ENCODE data around the gene CHAT.

CHAT gene

GRCh38 chr10:49682879-49683278 is 69.0 kb downstream of the CHAT start:
- Histone ChIP-seq H3K4me3 (ENCODE audit: low read depth in 1 of 2, low read length in 2 of 2) (no peak overlapping the region), H3K27me3 (ENCODE audit: low read depth, low read length) (no peaks in the 10 kb centered on the region), H3K4me1 (ENCODE audit: control insufficient read depth in 1 of 2, insufficient read depth in 2 of 2, low read length in 2 of 2) (no peaks in the 10 kb centered on the region), H3K36me3 (ENCODE audit: control insufficient read depth in 1 of 2, insufficient read depth in 2 of 2, low read length in 2 of 2) (no peaks in the 10 kb centered on the region), H3K9me3 (ENCODE audit: control insufficient read depth in 1 of 2, low read length in 2 of 2) (peaks cover 14 to 17% of the 10 kb centered on the region in 2 donors), H3K27ac (ENCODE audit: low read length) (no peak overlapping the region)

- Histone ChIP-seq H3K27ac (ENCODE audit: low read length) (no peak overlapping the region), H3K27me3 (ENCODE audit: low read depth, low read length) (peaks cover 9% of the 10 kb centered on the region), H3K9me3 (ENCODE audit: control insufficient read depth in 1 of 2, low read length in 2 of 2) (peaks cover 3 to 11% of the 10 kb centered on the region in 2 donors), H3K4me1 (ENCODE audit: control insufficient read depth in 1 of 2, insufficient read depth in 2 of 2, low read length in 2 of 2) (no peaks in the 10 kb centered on the region), H3K4me3 (ENCODE audit: low read depth in 1 of 2, low read length in 2 of 2) (no peak overlapping the region), H3K36me3 (ENCODE audit: control insufficient read depth in 1 of 2, insufficient read depth in 2 of 2, low read length in 2 of 2) (no peaks in the 10 kb centered on the region)
Measured at GRCh38 chr10:49686651-49687050, 72.8 kb downstream of the CHAT start.

GRCh38 chr10:49688261-49688846 is 74.5 kb downstream of the CHAT start:
- peaks cover 3 to 4% of the 10 kb centered on the region in 2 donors for H3K9me3 ChIP-seq (ENCODE audit: control insufficient read depth in 1 of 2, low read length in 2 of 2)
- peaks cover 9% of the 10 kb centered on the region for H3K27me3 ChIP-seq (ENCODE audit: low read depth, low read length)
- H3K27ac ChIP-seq (ENCODE audit: low read length) = no peak overlapping the region
- H3K4me1 ChIP-seq (ENCODE audit: control insufficient read depth in 1 of 2, insufficient read depth in 2 of 2, low read length in 2 of 2) = no peaks in the 10 kb centered on the region
- H3K4me3 ChIP-seq (ENCODE audit: low read depth in 1 of 2, low read length in 2 of 2) = no peak overlapping the region
- H3K36me3 ChIP-seq (ENCODE audit: control insufficient read depth in 1 of 2, insufficient read depth in 2 of 2, low read length in 2 of 2) = no peaks in the 10 kb centered on the region

GRCh38 chr10:49688920-49689319 is 75.1 kb downstream of the CHAT start:
- H3K27me3 ChIP-seq (ENCODE audit: low read depth, low read length) = peaks cover 9% of the 10 kb centered on the region
- no peak overlapping the region for H3K27ac ChIP-seq (ENCODE audit: low read length)
- peaks cover 3 to 4% of the 10 kb centered on the region in 2 donors for H3K9me3 ChIP-seq (ENCODE audit: control insufficient read depth in 1 of 2, low read length in 2 of 2)
- no peak overlapping the region for H3K4me3 ChIP-seq (ENCODE audit: low read depth in 1 of 2, low read length in 2 of 2)
- no peaks in the 10 kb centered on the region for H3K36me3 ChIP-seq (ENCODE audit: control insufficient read depth in 1 of 2, insufficient read depth in 2 of 2, low read length in 2 of 2)
- H3K4me1 ChIP-seq (ENCODE audit: control insufficient read depth in 1 of 2, insufficient read depth in 2 of 2, low read length in 2 of 2) = no peaks in the 10 kb centered on the region

- Histone ChIP-seq H3K27ac (ENCODE audit: low read length) (no peak overlapping the region), H3K4me3 (ENCODE audit: low read depth in 1 of 2, low read length in 2 of 2) (no peak overlapping the region), H3K27me3 (ENCODE audit: low read depth, low read length) (peaks cover 9% of the 10 kb centered on the region), H3K36me3 (ENCODE audit: control insufficient read depth in 1 of 2, insufficient read depth in 2 of 2, low read length in 2 of 2) (no peaks in the 10 kb centered on the region), H3K9me3 (ENCODE audit: control insufficient read depth in 1 of 2, low read length in 2 of 2) (peaks cover 3 to 4% of the 10 kb centered on the region in 2 donors), H3K4me1 (ENCODE audit: control insufficient read depth in 1 of 2, insufficient read depth in 2 of 2, low read length in 2 of 2) (no peaks in the 10 kb centered on the region)
Measured at GRCh38 chr10:49689882-49690510, 76.2 kb downstream of the CHAT start.

GRCh38 chr10:49690698-49691356 is 77.0 kb downstream of the CHAT start:
- H3K27me3 ChIP-seq (ENCODE audit: low read depth, low read length) = peaks cover 9% of the 10 kb centered on the region
- H3K9me3 ChIP-seq (ENCODE audit: control insufficient read depth in 1 of 2, low read length in 2 of 2) = peaks cover 3 to 4% of the 10 kb centered on the region in 2 donors
- no peaks in the 10 kb centered on the region for H3K4me1 ChIP-seq (ENCODE audit: control insufficient read depth in 1 of 2, insufficient read depth in 2 of 2, low read length in 2 of 2)
- no peaks in the 10 kb centered on the region for H3K36me3 ChIP-seq (ENCODE audit: control insufficient read depth in 1 of 2, insufficient read depth in 2 of 2, low read length in 2 of 2)
- no peak overlapping the region for H3K27ac ChIP-seq (ENCODE audit: low read length)
- H3K4me3 ChIP-seq (ENCODE audit: low read depth in 1 of 2, low read length in 2 of 2) = no peak overlapping the region

GRCh38 chr10:49691588-49691987 is 77.8 kb downstream of the CHAT start:
- H3K27ac ChIP-seq (ENCODE audit: low read length) = no peak overlapping the region
- H3K9me3 ChIP-seq (ENCODE audit: control insufficient read depth in 1 of 2, low read length in 2 of 2) = peaks cover 3 to 4% of the 10 kb centered on the region in 2 donors
- H3K4me1 ChIP-seq (ENCODE audit: control insufficient read depth in 1 of 2, insufficient read depth in 2 of 2, low read length in 2 of 2) = no peaks in the 10 kb centered on the region
- H3K36me3 ChIP-seq (ENCODE audit: control insufficient read depth in 1 of 2, insufficient read depth in 2 of 2, low read length in 2 of 2) = no peaks in the 10 kb centered on the region
- H3K27me3 ChIP-seq (ENCODE audit: low read depth, low read length) = peaks cover 9% of the 10 kb centered on the region
- no peak overlapping the region for H3K4me3 ChIP-seq (ENCODE audit: low read depth in 1 of 2, low read length in 2 of 2)

- H3K36me3 ChIP-seq (ENCODE audit: control insufficient read depth in 1 of 2, insufficient read depth in 2 of 2, low read length in 2 of 2) = no peaks in the 10 kb centered on the region
- H3K27me3 ChIP-seq (ENCODE audit: low read depth, low read length) = peaks cover 9% of the 10 kb centered on the region
Measured at GRCh38 chr10:49694466-49694865, 80.6 kb downstream of the CHAT start.

GRCh38 chr10:49696311-49696710 is 82.5 kb downstream of the CHAT start:
- Histone ChIP-seq H3K27me3 (ENCODE audit: low read depth, low read length) (peaks cover under 1% of the 10 kb centered on the region), H3K9me3 (ENCODE audit: control insufficient read depth in 1 of 2, low read length in 2 of 2) (no peaks in the 10 kb centered on the region), H3K36me3 (ENCODE audit: control insufficient read depth in 1 of 2, insufficient read depth in 2 of 2, low read length in 2 of 2) (no peaks in the 10 kb centered on the region)

More at GRCh38 chr10:49694466-49694865, 80.6 kb downstream of the CHAT start:
- Histone ChIP-seq H3K4me1 (ENCODE audit: control insufficient read depth in 1 of 2, insufficient read depth in 2 of 2, low read length in 2 of 2) (no peaks in the 10 kb centered on the region), H3K27ac (ENCODE audit: low read length) (no peak overlapping the region), H3K4me3 (ENCODE audit: low read depth in 1 of 2, low read length in 2 of 2) (no peak overlapping the region), H3K9me3 (ENCODE audit: control insufficient read depth in 1 of 2, low read length in 2 of 2) (no peaks in the 10 kb centered on the region)

GRCh38 chr10:49698679-49699078 is 84.8 kb downstream of the CHAT start:
- Histone ChIP-seq H3K4me3 (ENCODE audit: low read depth in 1 of 2, low read length in 2 of 2) (no peak overlapping the region), H3K27ac (ENCODE audit: low read length) (no peak overlapping the region), H3K27me3 (ENCODE audit: low read depth, low read length) (no peaks in the 10 kb centered on the region), H3K9me3 (ENCODE audit: control insufficient read depth in 1 of 2, low read length in 2 of 2) (no peaks in the 10 kb centered on the region), H3K36me3 (ENCODE audit: control insufficient read depth in 1 of 2, insufficient read depth in 2 of 2, low read length in 2 of 2) (no peaks in the 10 kb centered on the region), H3K4me1 (ENCODE audit: control insufficient read depth in 1 of 2, insufficient read depth in 2 of 2, low read length in 2 of 2) (no peaks in the 10 kb centered on the region)

More at GRCh38 chr10:49696311-49696710, 82.5 kb downstream of the CHAT start:
- Histone ChIP-seq H3K27ac (ENCODE audit: low read length) (no peak overlapping the region), H3K4me3 (ENCODE audit: low read depth in 1 of 2, low read length in 2 of 2) (no peak overlapping the region), H3K4me1 (ENCODE audit: control insufficient read depth in 1 of 2, insufficient read depth in 2 of 2, low read length in 2 of 2) (no peaks in the 10 kb centered on the region)

GRCh38 chr10:49700211-49700610 is 86.4 kb downstream of the CHAT start:
- Histone ChIP-seq H3K27me3 (ENCODE audit: low read depth, low read length) (no peaks in the 10 kb centered on the region), H3K36me3 (ENCODE audit: control insufficient read depth in 1 of 2, insufficient read depth in 2 of 2, low read length in 2 of 2) (no peaks in the 10 kb centered on the region), H3K4me1 (ENCODE audit: control insufficient read depth in 1 of 2, insufficient read depth in 2 of 2, low read length in 2 of 2) (no peaks in the 10 kb centered on the region), H3K27ac (ENCODE audit: low read length) (no peak overlapping the region), H3K4me3 (ENCODE audit: low read depth in 1 of 2, low read length in 2 of 2) (no peak overlapping the region), H3K9me3 (ENCODE audit: control insufficient read depth in 1 of 2, low read length in 2 of 2) (no peaks in the 10 kb centered on the region)

All from muscle layer of duodenum (tissue), 2 donors.